Astrocyte (in vitro differentiated cells and primary cell): Measurements from ENCODE around the gene RABEP1.

Experiments used
- EZH2 ChIP-seq: IDR thresholded peaks from 2 replicates; pipeline ENCODE4 v1.6.1; 2012; ENCODE audit warnings: mild to moderate bottlenecking, low read length, inconsistent platforms; ENCODE audit not compliant: insufficient read depth
- TF ChIP-seq, protein P1 (sequence below): IDR thresholded peaks from 2 replicates; pipeline ENCODE4 v1.5.1; 2011; ENCODE audit warnings: low read depth, mild to moderate bottlenecking, inconsistent platforms, low read length, moderate library complexity; ENCODE audit not compliant: insufficient read depth

DNA sequence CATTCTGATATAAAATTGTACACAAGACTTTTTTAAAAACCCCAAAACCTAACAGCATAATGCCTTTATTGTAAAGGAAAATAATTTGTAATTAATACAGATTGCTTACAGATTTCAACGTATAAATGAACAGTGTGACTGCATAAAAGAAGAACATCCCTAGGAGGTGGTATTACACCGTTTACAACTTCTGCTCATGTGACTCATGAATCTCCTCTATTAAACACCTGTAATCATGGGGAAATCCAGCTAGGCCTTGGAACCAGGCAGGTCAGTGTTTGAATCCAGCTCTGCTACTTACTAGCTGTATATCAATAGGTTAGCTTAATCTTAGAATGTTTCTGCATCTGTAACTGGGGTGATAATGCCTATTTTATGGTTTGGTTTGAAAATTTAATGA is 15.2 kb downstream of the RABEP1 start:
- TF ChIP-seq, protein P1, sequence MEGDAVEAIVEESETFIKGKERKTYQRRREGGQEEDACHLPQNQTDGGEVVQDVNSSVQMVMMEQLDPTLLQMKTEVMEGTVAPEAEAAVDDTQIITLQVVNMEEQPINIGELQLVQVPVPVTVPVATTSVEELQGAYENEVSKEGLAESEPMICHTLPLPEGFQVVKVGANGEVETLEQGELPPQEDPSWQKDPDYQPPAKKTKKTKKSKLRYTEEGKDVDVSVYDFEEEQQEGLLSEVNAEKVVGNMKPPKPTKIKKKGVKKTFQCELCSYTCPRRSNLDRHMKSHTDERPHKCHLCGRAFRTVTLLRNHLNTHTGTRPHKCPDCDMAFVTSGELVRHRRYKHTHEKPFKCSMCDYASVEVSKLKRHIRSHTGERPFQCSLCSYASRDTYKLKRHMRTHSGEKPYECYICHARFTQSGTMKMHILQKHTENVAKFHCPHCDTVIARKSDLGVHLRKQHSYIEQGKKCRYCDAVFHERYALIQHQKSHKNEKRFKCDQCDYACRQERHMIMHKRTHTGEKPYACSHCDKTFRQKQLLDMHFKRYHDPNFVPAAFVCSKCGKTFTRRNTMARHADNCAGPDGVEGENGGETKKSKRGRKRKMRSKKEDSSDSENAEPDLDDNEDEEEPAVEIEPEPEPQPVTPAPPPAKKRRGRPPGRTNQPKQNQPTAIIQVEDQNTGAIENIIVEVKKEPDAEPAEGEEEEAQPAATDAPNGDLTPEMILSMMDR = no peak
- no peak for TF ChIP-seq EZH2
